ENCODE data around the gene LHFPL6. TPM values are rescaled to one million over a fixed set of nuclear protein-coding genes. Genes with fewer than 3 reads are reported as not detected.

Gene LHFPL6
- 46.0 TPM for total RNA-seq

DNA sequence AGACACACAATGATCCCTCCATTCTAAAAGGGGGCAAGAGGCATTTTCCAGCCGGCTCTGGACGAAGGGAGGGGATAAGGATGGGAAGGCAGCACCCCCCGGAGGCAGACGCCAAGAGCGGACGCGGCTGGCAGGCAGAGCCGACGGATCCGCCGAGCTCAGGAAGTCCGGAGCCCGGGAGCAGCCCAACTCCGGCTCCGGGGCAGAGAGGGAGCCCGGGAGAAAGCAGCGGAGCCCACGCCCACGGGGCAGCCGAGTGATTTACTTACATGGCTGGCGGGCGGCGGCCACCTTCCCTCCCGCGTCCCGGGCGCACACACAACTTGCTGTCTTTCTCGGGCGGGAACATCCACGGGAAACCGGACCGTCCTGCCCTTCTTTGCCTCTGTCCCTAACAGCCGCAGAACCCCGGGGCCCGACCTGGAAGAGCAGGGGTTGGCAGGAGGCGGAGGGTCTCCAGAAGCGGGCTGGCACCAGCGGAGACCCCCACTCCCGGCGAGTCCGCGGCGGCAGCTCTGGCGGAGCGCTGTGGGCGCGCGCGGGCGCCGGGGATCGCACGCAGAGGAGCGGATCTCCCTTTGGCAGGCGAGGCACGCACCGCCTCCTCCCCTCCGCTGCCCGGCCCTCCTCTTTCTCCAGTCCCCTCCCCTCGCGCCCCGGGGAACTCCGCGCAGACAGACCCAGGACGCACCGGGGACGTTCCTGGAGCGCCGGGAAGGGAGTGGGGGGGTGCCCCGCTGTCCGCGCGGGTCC is at the start of gene LHFPL6:
LHFPL6 (minus strand) TSS at position 580 of the 753 bp plus-strand sequence.
- DNase-seq: peak; percentile 50

DNA sequence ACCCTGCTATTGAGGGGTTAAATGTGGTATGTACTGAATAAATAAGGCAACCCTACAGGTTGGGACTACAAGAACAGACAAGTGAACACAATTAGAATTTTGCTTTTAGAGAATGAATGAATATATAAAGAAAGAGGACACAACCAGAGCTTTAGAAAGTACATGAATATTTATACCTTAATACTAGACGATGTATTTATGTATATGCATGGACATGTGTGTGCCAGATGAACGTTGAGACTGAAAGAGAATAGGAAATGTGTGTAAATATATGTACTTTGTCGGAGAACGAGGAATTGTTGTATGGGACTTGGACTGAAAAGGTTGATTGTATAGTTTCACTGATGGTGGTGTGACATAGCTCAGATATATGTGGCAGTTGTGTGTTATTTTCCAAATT is 43.1 kb upstream of the LHFPL6 start:
- DNase-seq: peak; percentile 9

DNA sequence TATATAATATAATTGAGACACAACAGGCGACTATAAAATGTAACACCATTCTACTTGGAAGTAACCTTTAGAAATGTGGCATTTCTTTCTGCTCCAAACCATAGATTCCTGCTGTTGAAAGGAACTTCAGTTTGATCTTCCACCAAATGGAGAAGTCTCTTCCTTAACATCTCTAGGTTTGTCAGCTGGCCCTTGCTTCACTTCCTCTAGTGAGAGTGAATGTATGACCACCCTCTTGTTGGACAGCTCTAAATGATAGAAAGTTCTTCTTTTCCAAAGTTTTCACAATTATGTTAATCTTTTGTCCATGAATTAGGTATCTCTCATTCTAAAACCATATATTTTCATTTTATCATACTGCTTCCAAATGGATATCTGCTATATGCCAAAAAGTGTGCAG is 38.7 kb upstream of the LHFPL6 start:
- no peak for DNase-seq

GRCh38 chr13:39637890-39638289 is 34.9 kb upstream of the LHFPL6 start:
- DNase-seq: no peak

DNA sequence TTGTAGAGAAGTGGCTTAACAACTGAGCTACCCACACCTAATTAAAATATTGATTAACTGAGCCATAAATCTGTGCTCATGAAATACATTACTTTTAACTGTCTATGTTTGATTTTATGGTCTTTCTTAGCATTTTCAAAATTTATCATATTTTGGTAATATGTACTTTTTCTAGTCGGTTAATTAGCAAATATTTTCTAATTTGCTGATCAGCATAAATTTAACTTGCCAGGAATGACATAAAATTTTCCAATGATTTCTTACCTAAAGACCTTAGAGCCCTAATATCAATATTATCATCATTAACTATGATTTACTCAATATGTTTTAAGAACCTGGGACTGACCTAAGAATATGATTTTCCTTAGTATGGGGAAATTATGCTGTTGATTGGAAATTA is 32.6 kb upstream of the LHFPL6 start:
- no peak for DNase-seq

DNA sequence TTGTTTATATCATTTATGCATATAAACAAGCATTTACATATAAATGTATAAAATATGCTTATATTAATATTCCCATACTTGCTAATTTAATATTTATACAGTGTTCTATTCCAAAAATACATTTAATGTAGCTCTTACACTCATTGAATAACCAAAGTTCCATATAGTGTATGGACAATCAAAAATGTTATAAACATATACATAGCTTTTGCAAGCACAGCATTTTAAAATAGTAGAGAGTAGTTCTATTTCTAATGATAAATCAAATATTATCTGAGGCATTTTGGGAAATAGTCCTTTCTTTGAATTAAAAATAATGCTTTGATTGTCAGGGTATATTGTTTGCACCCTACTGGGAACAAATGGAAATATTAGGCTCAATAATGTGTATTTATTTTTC is 30.0 kb upstream of the LHFPL6 start:
- DNase-seq: no peak

GRCh38 chr13:39631307-39631706 is 28.3 kb upstream of the LHFPL6 start:
- DNase-seq: no peak

- DNase-seq: no peak
Observed at GRCh38 chr13:39623466-39623865, 20.5 kb upstream of the LHFPL6 start.

DNA sequence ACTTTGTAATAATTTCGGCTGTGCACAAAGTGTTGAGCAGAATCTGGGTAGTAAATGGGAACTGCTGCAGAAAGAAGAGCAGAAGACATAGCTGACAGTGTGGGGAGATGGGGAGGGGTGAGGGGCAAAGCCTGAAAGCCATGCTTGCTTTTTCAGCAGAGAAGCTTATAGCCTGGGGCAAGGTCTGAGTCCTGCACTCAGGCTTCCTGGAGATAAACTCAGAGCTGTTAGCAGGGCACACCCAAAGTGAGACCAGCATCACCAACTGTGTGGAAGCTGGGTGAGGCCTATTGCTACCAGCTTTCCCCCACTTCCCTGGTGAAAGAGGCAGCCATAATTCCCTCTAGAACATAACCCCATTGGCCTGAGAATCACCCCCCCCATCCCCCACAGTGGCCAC is 15.6 kb upstream of the LHFPL6 start:
- DNase-seq: no peak

GRCh38 chr13:39616087-39616694 is 13.2 kb upstream of the LHFPL6 start:
- peak; percentile 74 for DNase-seq

- peak; percentile 60 for DNase-seq
Observed at GRCh38 chr13:39612023-39612637, 9.1 kb upstream of the LHFPL6 start.

GRCh38 chr13:39607876-39608275 is 4.9 kb upstream of the LHFPL6 start:
- DNase-seq: no peak

DNA sequence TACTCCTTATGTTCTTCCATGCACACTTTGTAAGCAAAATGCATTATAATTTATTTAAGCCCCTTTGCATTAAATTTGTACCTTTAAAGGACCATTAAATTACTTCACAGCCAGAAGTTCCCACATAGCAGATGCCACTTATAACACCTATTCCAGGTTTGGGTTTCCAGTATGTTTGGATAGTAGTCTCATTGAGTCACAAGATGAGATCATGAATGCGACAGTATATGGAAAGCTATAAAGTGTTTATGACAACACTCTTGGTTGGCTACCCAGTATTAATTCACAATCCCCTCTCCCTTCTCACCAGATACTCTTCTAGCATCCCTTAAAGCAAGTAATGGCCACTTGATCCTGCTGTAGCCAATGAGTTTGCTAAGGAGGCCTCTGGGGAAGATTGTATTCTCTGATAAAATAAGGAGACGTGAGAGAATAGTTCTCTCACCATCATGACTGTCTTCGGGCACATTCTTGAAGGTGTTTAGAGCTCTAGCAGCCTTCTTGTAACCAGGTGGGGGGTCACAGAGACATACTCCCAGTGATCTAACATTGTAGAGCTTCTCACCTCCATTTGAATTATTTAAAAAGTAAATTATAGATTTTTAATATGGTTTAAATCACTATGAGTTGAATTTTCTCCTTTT is 2.8 kb upstream of the LHFPL6 start:
- no peak for DNase-seq

- no peak for DNase-seq
Observed at GRCh38 chr13:39604756-39605155, 1.8 kb upstream of the LHFPL6 start.

- DNase-seq: no peak
Observed at GRCh38 chr13:39603424-39603947, 493 bp upstream of the LHFPL6 start.

GRCh38 chr13:39602277-39602613 is 748 bp downstream of the LHFPL6 start:
- DNase-seq: no peak

GRCh38 chr13:39601636-39602035 is 1.4 kb downstream of the LHFPL6 start:
- no peak for DNase-seq

DNA sequence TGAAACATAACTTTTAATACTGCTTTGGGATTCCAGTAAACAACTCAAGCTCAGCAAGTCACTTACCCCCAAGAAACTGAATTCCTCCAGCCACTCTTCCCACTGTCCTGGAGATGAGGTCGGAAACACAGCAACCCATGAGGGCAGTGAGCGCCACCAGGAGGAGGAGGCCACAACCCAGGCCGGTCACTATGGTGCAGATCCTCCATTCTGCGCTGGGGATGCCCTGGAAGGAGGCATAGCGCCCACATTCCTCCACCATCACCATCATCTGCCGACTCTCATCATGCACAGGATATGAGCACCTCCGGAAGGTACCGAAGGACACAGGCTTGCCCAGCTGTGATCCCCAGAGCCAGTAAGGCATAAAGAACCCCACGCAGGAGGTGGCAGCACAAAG is 2.2 kb downstream of the LHFPL6 start:
- DNase-seq: no peak

DNA sequence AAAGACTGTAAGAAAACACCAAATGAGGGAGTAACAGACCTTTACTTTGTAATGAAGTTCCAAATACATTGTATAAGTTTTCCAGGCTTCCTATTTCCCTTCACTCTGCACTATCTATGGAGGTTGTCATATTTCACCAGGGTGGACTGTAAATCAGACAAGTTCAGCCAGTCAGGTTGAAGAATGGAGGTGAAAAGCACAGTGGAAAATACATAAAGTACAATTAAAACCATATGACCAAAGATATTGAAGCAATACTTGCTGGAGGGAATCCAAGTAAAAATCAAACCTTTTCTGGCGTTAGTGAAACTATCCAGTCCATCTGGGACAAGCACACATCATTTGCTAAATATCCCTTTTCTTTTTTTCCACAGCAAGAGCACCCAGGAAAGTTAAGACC is 3.2 kb downstream of the LHFPL6 start:
- peak; percentile 45 for DNase-seq

GRCh38 chr13:39599012-39599411 is 4.0 kb downstream of the LHFPL6 start:
- no peak for DNase-seq

- peak; percentile 55 for DNase-seq
Observed at GRCh38 chr13:39597838-39598237, 5.2 kb downstream of the LHFPL6 start.

- no peak for DNase-seq
Observed at GRCh38 chr13:39596685-39597084, 6.3 kb downstream of the LHFPL6 start.

- DNase-seq: no peak
Observed at GRCh38 chr13:39596176-39596575, 6.8 kb downstream of the LHFPL6 start.
